GM18502 (cell line): Measurements from ENCODE around the gene TRIM59.
"Not testable (repeated sequence)": the region's sequence is repeated elsewhere in the genome, so short reads cannot be mapped to it uniquely, and the experiment has no call there.

Experiments used
- ATAC-seq: cut with Tn5 transposase; IDR thresholded peaks from one replicate; pipeline ENCODE4 v1.9.1; 2021; ENCODE audit warnings: mild to moderate bottlenecking; ENCODE audit not compliant: unreplicated experiment, poor library complexity

The TRIM59 gene

DNA sequence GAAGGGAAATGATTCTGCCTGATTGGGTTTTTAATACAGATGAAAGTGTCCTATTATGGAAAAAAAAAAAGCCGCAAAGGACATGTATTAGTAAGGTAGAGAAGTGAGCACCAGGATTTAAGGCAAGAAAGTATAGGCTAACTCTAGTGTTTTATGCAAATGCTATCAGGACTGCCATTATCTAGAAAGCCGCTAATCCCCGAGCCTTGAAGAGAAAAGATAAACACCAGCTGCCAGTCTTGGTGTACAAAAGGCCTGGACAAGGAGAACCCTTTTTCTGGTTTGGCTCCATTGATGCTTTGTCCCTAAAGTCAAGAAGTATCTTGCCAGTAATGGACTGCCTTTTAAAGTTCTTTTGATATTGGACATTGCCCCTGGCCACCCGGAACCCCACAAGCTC lies 8.6 kb upstream of the TRIM59 start:
- no peak for ATAC-seq

DNA sequence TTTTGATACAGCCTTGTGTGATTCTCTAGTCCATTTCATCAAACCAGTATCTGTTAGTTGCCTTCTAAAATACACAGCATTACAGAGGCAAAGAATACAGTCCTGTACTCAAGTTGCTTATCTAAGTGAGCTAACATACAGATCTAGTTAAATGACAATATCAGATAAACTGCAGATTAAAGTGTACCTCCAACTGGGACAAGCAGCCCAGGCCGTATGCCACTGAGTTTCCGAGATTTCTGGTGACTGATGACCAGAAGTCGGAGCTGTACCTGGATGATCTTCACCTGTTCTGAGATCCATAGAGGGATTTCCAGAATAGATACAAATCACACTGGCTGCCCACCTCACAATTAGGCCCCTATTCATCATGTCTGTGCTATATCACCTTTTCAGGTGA lies 6.3 kb upstream of the TRIM59 start:
- no peak for ATAC-seq

DNA sequence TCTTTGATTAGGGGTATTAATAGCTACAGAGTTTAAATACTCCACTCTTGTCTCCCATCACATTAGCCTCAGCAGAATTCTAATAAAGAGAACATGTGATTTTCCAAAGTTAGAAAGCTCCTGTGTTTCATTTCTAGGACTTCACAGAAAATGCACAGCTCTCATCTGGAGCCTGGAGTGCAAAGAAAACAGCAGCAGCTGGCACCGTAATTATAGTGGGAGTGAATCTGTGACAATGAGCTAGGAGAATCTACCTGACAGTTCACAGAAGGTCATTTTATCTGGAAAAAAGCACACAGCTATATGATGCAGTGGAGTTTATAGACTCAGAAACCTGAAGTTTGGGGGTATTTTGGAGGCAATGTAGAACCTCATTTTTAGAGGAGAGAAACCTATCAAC lies 5.4 kb upstream of the TRIM59 start:
- ATAC-seq, result no peak

DNA sequence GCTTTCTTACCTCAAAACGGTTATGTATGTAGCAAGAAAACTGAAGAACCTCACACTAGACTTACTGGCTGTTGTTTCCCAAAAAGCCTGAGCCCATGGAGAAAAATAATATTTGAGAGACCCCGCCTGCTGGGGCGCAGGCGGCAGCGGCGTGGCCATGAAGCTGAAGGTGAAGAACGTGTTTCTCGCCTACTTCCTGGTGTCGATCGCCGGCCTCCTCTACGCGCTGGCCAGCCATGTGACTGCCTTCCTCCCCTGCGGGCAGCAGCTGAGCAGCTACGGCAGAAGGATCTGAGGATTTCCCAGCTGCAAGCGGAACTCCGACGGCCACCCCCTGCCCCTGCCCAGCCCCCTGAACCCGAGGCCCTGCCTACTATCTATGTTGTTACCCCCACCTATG lies 2.7 kb upstream of the TRIM59 start:
- not testable (repeated sequence) for ATAC-seq

DNA sequence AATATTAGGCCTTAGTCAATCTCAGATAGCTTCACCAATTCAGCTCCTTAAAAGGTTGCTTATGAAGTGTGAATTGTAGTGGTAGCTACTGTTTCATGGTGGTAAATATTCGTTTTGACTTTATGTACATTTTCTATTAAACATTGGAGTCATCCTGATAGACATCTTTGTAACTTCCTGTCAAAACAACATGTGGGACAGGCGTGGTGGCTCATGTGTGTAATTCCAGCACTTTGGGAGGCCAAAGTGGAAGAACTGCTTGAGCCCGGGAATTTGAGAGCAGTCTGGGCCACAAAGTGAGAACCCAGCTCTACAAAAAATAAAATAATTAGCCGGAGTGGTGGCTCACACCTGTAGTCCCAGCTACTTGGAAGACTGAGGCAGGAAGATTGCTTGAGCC lies 2.0 kb upstream of the TRIM59 start:
- no peak for ATAC-seq

DNA sequence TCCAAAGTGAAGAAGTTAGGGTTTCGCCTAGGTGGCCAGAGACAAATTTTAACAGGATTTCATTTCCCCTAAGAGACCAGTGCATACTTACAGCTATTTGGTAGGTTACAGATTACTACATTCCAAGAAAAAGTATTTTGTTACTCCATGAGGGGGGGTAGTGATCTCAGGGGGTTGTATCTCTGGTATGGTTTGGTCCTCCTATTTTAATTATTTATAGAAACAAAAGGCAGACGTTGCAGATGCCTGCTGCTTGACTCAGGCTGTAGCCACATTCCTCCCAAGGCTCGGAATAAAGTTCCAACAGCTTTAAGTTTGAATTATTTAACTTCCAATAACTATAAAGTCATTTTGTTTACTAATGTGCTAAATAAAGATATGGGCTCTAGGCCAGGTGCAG lies 1.3 kb upstream of the TRIM59 start:
- no peak for ATAC-seq

DNA sequence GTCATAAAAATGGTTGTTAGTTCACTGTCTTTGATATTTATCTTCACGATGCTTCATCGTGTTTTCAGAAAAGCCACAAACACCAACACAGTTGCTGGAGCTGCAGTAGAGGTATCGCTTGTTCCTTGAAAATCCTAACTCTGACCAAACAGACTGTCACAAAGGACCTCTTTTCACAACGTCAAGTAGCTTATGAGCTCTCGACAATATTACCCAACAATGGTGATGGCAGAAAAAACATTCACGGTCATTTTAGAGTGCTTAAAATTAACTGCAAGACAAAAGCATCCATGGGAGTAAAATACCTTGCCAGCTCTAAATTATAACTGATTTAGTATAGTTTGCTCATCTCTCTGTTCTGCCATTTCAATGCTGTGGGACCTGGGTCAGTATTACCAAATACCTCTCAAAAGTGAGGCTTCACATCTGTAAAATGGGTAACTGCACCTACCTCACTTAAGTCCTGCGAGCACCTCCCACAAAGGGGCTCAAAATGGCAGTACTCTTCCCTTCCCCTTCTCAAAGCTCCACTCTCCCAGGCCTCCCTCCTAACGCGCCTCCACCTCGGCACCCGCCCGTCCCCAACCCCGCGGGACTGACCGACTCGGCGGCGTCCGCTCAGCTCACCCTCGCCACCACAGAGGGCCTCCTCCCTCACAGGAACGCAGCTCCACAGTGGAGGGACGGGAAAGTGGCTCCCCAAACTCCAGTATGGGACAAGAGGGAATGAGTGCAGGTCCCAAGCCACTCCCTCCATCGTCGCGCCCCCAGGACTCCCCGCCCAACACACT lies 546 bp downstream of the TRIM59 start:
- ATAC-seq, result peak; percentile 44

DNA sequence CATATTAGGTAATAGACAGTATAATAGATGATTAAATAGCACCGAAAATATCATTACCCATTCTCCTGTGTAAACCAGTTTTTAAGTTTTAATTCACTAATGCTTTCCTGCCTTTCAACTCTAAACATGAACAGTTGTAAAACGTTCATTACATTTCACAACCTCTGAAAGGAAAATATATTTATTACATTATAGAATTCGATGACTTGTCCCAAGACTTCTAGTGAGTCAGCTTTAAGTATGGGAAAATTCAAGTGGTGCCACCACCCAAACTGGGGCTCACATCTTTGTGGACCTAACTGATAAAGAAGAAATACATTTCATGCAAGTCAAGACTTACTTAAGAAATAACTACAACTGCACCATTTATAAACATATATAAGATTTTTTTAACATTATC lies 2.0 kb downstream of the TRIM59 start:
- ATAC-seq, result no peak

DNA sequence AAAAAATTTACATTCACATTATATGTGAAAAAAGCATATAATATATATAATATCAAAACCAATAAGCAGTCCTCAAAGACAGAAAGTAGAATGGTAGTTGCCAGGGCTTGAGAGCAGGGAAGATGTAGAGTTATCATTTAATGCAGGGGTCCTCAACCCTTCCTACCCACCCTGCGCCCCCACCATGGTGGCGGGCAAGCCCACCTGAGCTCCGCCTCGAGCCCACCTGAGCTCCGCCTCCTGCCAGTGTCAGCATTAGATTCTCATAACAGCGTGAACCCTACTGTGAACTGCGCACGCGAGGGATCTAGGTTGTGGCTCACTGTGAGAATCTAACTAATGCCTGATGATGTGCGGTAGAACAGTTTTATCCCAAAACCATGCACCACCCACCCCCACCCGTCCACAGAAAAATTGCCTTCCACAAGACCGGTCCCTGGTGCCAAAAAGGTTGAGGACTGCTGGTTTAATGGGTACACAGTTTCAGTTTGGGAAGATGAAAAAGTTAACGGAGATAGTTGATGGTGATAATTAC lies 3.0 kb downstream of the TRIM59 start:
- ATAC-seq, result no peak

DNA sequence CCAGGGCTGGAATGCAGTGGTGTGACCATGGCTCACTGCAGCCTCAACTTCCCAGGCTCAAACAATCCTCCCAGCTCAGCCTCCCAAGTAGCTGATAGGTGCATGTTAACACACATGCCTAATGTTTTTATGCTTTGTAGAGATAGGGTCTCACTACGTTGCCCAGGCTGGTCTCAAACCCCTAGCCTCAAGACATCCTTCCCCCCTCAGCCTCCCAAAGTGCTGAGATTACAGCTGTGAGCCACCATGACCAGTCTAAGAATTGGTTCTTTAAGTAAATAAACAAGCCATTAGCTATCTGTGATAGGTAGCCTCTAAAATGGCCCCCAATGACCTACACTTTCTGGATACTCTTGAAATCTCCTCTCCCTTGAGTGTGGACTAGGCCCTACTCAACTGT lies 3.7 kb downstream of the TRIM59 start:
- ATAC-seq, result no peak

DNA sequence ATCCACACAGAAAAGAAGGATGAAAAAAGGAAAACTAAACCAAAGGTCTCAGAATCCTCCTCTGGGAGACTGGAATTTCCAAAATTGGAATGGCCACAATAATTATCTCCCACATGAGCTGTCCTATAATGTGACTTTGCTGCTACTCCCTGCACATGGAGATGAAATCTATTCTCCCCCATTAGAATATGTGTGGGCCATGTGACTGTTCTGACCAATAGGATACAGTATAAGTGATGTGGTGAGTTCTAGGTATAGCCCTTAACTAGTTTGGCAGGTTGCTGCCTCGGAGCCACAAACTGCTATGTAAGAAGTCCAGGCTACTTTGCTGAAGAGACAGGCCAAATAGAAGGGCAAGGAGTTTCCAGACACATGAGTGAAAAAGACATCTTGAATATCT lies 5.2 kb downstream of the TRIM59 start:
- ATAC-seq, result no peak

DNA sequence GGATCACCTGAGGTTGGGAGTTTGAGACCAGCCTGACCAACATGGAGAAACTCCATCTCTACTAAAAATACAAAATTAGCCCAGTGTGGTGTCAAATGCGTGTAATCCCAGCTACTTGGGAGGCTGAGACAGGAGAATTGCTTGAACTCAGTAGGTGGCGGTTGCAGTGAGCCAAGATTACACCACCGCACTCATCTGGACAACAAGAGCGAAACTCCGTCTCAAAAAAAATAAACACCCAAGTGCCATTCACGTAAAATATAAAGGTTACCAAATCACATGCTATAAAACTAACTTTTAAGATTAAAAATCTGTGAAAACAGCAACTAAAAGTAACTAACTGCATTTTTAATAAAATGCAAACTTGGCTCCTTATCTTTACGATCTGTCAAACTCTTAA lies 8.9 kb downstream of the TRIM59 start:
- ATAC-seq, result no peak

DNA sequence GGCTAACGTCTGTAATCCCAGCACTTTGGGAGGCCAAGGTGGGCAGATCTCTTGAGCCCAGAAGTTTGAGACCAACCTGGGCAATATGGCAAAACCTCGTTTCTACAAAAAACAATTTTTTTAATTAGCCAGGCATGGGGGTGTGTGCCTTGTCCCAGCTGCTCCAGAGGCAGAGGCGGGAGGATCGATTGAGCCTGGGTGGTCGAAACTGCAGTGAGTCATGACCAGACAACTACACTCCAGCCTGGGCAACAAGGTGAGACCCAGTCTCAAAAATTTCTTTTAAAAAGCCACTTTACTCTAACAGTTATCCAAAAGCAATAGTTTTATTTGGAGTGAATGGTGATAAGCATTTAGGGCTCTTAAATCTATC lies 12.5 kb downstream of the TRIM59 start:
- ATAC-seq, result no peak

DNA sequence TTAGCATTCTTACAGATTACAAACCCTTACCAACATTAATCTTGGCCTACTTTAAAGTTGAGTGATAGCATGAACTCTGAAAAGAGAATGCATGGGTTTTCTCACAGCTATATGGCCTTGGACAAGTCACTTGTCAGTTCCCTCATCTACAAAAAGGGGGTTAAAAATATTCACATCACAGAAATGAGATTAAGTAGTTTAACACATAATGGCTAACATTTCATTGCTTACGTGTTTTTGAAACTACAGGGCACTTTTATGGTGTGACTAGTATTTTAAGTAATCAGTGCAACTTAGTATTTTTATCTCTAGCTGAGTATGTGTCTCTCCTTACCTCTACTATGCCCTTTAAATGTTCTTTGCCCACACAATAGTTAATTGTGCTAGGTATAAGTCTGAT lies 13.8 kb downstream of the TRIM59 start:
- no peak for ATAC-seq

DNA sequence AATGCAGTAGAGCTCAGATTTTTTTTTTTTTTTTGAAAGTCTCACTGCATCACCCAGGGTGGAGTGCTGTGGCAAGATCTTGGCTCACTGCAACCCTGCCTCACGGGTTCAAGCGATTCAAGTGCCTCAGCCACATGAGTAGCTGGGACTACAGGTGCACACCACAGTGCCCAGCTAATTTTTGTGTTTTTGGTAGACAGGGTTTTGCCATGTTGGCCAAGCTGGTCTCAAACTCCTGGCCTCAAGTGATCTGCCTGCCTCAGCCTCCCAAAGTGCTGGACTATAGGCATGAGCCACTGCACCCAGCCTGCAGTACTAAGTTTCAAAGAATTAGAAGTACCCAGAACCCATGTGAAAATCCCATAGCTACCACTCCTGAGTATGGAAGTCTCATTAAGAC lies 14.5 kb downstream of the TRIM59 start:
- no peak for ATAC-seq

DNA sequence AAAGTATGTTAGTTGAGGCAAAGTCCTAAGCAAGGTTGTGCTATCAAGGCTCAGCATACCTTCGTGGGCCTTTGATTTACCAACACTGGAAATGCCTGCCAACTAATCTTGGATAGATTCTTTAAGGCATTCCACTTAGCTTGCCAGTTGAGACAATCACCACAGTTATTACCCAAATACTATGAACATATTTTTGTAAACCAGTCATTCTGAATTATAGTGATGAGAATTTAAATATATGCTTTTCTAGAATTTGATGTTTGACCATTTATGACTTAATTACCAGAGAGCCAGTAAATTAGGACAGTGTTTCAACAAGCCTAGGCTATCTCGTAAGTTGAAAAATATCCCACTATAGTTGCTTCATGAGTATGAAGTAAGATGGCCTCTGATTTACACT lies 15.5 kb downstream of the TRIM59 start:
- no peak for ATAC-seq

DNA sequence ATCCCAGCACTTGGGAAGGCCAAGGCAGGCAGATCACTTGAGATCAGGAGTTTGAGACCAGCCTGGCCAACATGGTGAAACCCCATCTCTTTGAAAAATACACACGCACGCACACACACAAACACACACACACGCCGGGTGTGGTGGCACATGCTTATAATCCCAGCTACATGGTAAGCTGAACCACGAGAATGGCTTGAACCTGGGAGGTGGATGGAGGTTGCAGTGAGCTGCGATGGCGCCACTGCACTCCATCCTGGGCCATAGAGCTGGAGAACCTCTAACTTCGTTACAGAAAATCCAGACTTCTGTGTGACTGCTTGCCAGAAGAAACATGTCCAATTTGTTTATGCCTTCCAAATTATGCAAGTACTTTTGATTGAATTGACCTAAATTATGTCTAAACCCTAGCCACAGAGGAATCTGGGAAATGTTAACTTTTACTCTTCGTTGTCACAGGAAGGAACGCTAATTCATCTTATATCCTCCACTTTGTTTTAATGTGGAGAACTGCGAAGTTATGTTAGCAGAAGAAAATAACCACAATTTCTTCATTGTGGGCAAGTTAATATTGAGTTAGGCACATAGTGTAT lies 21.7 kb downstream of the TRIM59 start:
- ATAC-seq, result no peak

DNA sequence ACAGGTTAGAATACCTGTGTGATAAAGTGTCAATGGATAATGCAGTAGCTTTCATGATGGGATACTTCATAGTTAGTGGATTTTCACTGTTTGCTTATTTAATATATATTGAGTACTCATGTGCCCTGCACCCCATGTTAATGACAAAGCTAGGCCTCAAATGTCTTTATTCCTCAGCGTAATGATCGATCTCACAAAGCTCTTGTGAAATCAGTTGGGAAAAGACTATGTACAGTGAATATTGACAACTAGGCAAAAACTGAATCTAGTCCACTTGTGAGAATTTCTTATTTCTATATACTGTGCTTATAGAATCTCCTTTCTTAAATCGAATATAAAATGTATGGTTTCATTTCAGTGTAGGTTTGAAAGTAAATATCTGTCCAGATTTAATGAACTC lies 32.3 kb downstream of the TRIM59 start:
- no peak for ATAC-seq

DNA sequence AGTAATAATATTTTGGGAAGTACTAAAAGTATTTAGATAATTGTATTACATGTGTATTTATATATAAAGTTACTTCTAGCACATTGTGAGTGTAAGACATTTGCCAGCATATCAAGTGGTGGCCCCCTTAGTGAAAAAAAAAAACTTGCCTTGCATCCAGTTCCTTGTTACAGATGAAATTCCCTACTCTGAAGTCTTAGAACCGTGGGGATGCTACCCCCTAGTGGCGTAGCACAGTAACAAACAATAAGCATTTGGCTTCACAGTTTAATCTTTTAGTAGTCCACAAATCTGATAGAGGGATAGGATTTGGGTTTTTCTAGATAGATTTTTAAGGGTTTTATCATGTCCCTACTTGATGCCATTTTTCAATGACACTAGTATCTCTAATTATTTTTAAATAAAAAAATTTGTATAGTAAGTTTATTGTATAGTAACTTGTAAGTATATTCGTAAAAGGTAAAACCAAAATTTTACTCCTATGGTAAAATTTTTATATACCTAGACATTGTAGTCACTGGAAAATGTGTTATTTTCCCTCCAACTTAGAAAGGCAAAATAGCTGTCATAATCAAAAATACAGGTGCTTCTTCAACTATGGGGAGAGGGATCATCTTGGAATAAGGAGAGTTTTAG lies 35.9 kb downstream of the TRIM59 start:
- ATAC-seq, result peak; percentile 77

DNA sequence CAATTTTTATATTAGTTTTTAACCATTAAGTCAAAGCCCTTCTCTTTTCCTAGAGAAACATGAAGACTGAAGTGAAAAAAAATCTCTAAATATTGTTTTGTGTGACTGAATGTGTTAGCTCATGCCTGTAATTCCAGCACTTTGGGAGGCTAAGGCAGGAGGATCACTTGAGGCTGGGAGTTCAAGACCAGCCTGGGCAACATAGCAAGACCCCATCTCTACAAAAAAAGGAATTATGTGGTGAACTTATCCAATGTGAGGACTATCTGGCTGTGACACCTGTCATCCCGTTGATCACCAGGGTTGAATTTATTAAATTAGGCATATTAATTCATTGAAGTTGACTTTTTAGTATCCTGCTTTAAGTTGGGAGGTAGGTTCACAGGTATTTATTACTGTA lies 37.1 kb downstream of the TRIM59 start:
- ATAC-seq, result no peak

DNA sequence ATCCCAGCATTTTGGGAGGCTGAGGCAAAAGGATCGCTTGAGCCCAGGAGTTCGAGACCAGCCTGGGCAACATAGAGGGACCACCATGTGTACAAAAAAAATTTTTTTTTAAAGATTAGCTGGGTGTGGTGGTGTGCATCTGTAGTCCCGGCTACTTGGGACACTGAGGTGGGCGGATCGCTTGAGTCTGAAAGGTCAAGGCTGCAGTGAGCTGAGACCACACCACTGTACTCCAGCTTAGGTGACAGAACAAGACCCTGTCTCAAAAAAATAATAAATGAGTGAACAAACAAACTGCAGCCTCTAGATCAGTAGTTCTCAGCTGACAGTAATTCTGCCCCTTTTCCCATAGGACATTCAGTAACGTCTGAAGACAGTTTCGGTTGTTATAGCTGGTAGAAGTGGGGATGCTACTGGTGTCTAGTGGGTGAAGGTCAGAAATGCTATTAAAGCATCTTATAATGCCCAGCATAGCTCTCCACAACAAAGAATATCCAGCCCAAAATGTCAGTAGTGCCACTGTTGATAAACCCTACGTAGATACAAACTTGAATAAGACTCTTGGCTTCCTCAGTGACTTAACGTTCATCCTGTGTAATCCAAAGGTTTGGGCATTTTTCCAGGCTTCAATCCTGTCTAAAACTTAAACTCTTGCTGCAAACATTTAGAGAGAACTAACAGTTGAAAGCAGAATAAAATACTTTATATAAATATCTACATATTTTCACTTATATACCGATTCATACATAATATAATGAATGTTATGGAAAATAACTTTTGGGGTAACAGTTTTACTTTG lies 39.6 kb downstream of the TRIM59 start:
- ATAC-seq, result no peak
